ENCODE measurements around the gene SLC12A2. TPM values are rescaled to one million over a fixed set of nuclear protein-coding genes. Genes with fewer than 3 reads are reported as not detected.

Gene SLC12A2
- total and polyA plus RNA-seq, 9 of the 15 experiments (the other 6 are each of a cell fraction or from before 2014, with no cell fraction given): 5.1 to 20.3 (median 12.6) TPM

GRCh38 chr5:128060644-128061385, 22.8 kb upstream of the SLC12A2 start (continued):
- TF ChIP-seq RFX5 (IDR thresholded peaks at IDR 0.05; ENCODE audit: low read depth, low read length) (no peak), TSC22D4 (tag; IDR thresholded peaks at IDR 0.05) (no peak), ELF2 (CRISPR knock-in tag; IDR thresholded peaks at IDR 0.05) (no peak), SIX5 (IDR thresholded peaks at IDR 0.05; ENCODE audit: borderline replicate concordance in 1 of 2, insufficient read depth in 1 of 2, low read depth in 1 of 2, low read length in 2 of 2) (no peak), PHTF2 (CRISPR knock-in tag; IDR thresholded peaks at IDR 0.05) (no peak), MEF2A (IDR thresholded peaks at IDR 0.05; ENCODE audit: control insufficient read depth, low read depth, low read length) (no peak), ZNF449 (CRISPR knock-in tag; IDR thresholded peaks at IDR 0.05) (no peak), FOXK2 (conservative IDR thresholded peaks at IDR 0.05 in 1 of 2, IDR thresholded peaks at IDR 0.05 in 1 of 2; ENCODE audit: low read depth in 2 of 2) (no peak), NFYB (IDR thresholded peaks at IDR 0.05; ENCODE audit: extremely low read depth, insufficient read length) (no peak), WHSC1 (IDR thresholded peaks at IDR 0.05; ENCODE audit: low read length) (no peak), MEIS2 (IDR thresholded peaks at IDR 0.05; ENCODE audit: partially characterized antibody) (peak; percentile 69), ZNF347 (CRISPR knock-in tag; IDR thresholded peaks at IDR 0.05; ENCODE audit: low read depth) (no peak), C11orf30 (IDR thresholded peaks at IDR 0.05; ENCODE audit: low read depth) (peak; percentile 54), U2AF2 (optimal IDR thresholded peaks at IDR 0.05; ENCODE audit: low read depth, low read length) (no peak), TAL1 (IDR thresholded peaks at IDR 0.05) (peak; percentile 50; the same call in 1 of the 2 replicates), LEF1 (IDR thresholded peaks at IDR 0.05) (no peak), MAX (CRISPR knock-in tag; IDR thresholded peaks at IDR 0.05) (no peak), DPF2 (IDR thresholded peaks at IDR 0.05) (0 out of 2 replicates have a peak, but pooled peaks have one; percentile 13), SMARCE1 (IDR thresholded peaks at IDR 0.05) (no peak), XRCC4 (IDR thresholded peaks at IDR 0.05; ENCODE audit: extremely low read depth, insufficient read depth, insufficient read length) (no peak), TCF3 (CRISPR knock-in tag; IDR thresholded peaks at IDR 0.05) (peak; percentile 53), KLF1 (tag; IDR thresholded peaks at IDR 0.05) (no peak), BCOR (IDR thresholded peaks at IDR 0.05) (no peak), ARID1B (IDR thresholded peaks at IDR 0.05) (peak; percentile 58), ETS2 (tag; IDR thresholded peaks at IDR 0.05; ENCODE audit: borderline replicate concordance, poor library complexity, severe bottlenecking) (no peak), ZNF224 (CRISPR knock-in tag; IDR thresholded peaks at IDR 0.05) (no peak), SIN3B (IDR thresholded peaks at IDR 0.05; ENCODE audit: low read depth) (no peak)
- TF ChIP-seq, protein P1, sequence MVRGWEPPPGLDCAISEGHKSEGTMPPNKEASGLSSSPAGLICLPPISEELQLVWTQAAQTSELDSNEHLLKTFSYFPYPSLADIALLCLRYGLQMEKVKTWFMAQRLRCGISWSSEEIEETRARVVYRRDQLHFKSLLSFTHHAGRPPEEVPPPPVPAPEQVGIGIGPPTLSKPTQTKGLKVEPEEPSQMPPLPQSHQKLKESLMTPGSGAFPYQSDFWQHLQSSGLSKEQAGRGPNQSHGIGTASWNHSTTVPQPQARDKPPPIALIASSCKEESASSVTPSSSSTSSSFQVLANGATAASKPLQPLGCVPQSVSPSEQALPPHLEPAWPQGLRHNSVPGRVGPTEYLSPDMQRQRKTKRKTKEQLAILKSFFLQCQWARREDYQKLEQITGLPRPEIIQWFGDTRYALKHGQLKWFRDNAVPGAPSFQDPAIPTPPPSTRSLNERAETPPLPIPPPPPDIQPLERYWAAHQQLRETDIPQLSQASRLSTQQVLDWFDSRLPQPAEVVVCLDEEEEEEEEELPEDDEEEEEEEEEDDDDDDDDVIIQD (CRISPR knock-in tag; IDR thresholded peaks at IDR 0.05): no peak
